Sigmoid colon (tissue), 7 donors: ENCODE measurements around the gene KCNT1. TPM values are rescaled to one million over a fixed set of nuclear protein-coding genes. Genes with fewer than 3 reads are reported as not detected.

ENCODE experiments used
- DNase-seq: peaks from one replicate; pipeline ENCODE4 v3.0.0-alpha.2; 2019
- H3K27ac ChIP-seq, 4 donors: fragments of 200-600 bp; sonication (generic); one replicate each; pipeline ENCODE4 v1.5.1; 2016 to 2019; ENCODE audit warnings: mild to moderate bottlenecking in 1 of 4
- H3K27me3 ChIP-seq, 3 donors: fragments of 200-600 bp; sonication (generic); one replicate each; pipeline ENCODE4 v1.5.1; 2019; ENCODE audit warnings: mild to moderate bottlenecking in 1 of 3
- H3K36me3 ChIP-seq, 4 donors: fragments of 200-600 bp; sonication (generic); one replicate each; pipeline ENCODE4 v1.5.1; 2016 to 2019
- H3K4me1 ChIP-seq, 4 donors: fragments of 200-600 bp; sonication (generic); one replicate each; pipeline ENCODE4 v1.5.1; 2017 to 2019
- H3K4me3 ChIP-seq, 4 donors: fragments of 200-600 bp; sonication (generic); one replicate each; pipeline ENCODE4 v1.5.1; 2017 to 2019; ENCODE audit warnings: mild to moderate bottlenecking in 2 of 4, moderate library complexity in 1 of 4
- H3K9me3 ChIP-seq, 4 donors: fragments of 200-600 bp in 3 of 4; sonication (generic) in 3 of 4; one replicate each; pipeline versions ENCODE4 v1.5.1 to v1.6.1; 2013 to 2019
- EP300 ChIP-seq, 4 donors: sonication (generic); formaldehyde crosslinking; IDR thresholded peaks; one replicate each; pipeline ENCODE4 v1.6.1; 2017; ENCODE audit warnings: antibody characterized with exemption in 4 of 4
- POLR2A ChIP-seq, 2 donors: fragments of 450-650 bp; IDR thresholded peaks; one replicate each; pipeline ENCODE4 v1.6.1; 2016; ENCODE audit warnings: antibody characterized with exemption in 2 of 2, mild to moderate bottlenecking in 2 of 2, moderate library complexity in 2 of 2
- POLR2AphosphoS5 ChIP-seq, 4 donors: sonication (generic); formaldehyde crosslinking; IDR thresholded peaks; one replicate each; pipeline ENCODE4 v1.6.1; 2017; ENCODE audit warnings: antibody characterized with exemption in 4 of 4
- WGBS, 2 donors: extraction: QIAGEN DNeasy Blood & Tissue Kit; methylation state at CpG; one replicate each; pipeline ENCODE4 v1.1.7; 2013; 5-methylcytosine and 5-hydroxymethylcytosine counted together
- intact Hi-C: fragments of 100-400 bp; cut with DNase I; formaldehyde crosslinking; loops from one replicate; pipeline ENCODE4 v1.15.1; 2023
- polyA plus RNA-seq, 3 donors: library from polyadenylated mRNA; stranded (reverse); fragments of 200-250 nt; gene quantifications; one replicate each; pipeline ENCODE4 v1.2.3, GENCODE V29; 2013
- total RNA-seq, 4 donors: library from RNA; depleted of rRNA; stranded (reverse); fragments of >200 nt; gene quantifications; one replicate each; pipeline ENCODE4 v1.1.0, GENCODE V29; 2016
- TF ChIP-seq, protein P1 (sequence below), 4 experiments: fragments of 450-650 bp in 3 of 4; fragments of 200-600 bp in 1 of 4; IDR thresholded peaks; one replicate each; pipeline ENCODE4 v1.5.1; 2016 to 2019; ENCODE audit warnings: antibody characterized with exemption in 4 of 4, mild to moderate bottlenecking in 3 of 4, moderate library complexity in 2 of 4
- donor health status: healthy with polysubstance abuse.
- donor health status: Bipolar disorder and iron deficiency.
- donor health status: healthy.

Gene KCNT1
- total and polyA plus RNA-seq, 7 donors, result 0.23 to 0.95 (median 0.32) TPM; not detected in 3

DNA sequence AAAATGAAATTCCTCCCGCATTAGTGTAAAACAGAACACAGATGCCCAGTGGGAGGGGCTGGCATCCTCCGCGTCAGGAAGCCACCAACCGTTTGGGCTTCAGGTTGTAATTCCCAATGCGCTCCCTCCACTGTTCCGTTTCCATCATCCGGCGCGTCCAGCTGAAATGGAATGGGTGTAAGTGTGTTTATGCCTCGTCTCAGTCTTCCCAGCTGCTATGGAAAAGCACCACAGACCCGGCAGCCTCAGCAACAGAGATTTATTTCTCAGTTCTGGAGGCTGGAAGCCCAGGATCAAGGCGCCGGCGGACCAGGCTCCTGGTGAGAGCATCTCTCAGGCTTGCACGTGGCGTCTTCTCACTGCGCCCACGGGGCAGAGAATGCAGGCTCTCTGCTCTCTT lies 20.4 kb downstream of the KCNT1 start:
- no peaks in the 10 kb centered on the region for H3K36me3 ChIP-seq
- H3K4me1 ChIP-seq, result no peaks in the 10 kb centered on the region
- H3K4me3 ChIP-seq, result no peak overlapping the region
- H3K9me3 ChIP-seq, result no peaks in the 10 kb centered on the region
- 76 to 80% methylated on average over 18 of the region's 18 CpGs for WGBS, 2 donors
- no peak overlapping the region for H3K27ac ChIP-seq
- intact Hi-C loops, result no loop called here
- H3K27me3 ChIP-seq, result peaks cover 0 to 73% (median 16%) of the 10 kb centered on the region in 3 donors
- TF ChIP-seq EP300 (IDR thresholded peaks at IDR 0.05) (no peak), POLR2AphosphoS5 (IDR thresholded peaks at IDR 0.05) (no peak)
- no peak for DNase-seq

DNA sequence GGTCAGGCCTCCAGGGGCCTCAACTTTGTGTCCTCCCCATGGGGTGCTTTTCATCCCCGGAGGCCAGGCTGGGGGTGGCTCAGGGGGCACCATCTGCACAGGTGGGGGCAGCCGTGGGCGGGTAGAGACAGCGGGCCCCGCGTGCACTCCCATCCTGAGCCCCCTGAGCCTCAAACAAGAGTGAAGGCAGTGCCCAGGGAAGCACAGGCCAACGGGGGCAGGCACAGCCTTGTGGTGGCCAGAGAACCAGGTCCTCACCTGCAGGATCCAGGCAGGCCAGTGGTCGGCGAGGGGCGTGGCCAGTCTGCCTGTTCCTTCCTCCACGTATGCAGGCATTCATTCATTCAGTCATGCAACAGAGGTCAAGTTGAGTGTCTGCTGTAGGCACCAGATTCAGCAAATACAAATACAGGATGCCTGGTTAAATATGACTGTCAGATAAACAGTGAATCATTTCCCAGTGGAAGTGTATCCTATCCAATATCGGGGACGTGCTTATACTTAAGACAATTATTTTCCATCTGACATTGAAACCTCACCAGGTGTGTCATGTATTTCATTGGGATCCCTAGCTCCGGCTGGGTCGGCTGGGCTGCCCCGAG lies 22.3 kb downstream of the KCNT1 start:
- H3K27ac ChIP-seq, result no peak overlapping the region
- no peaks in the 10 kb centered on the region for H3K4me1 ChIP-seq
- H3K36me3 ChIP-seq, result no peaks in the 10 kb centered on the region
- 69 to 76% methylated on average over 16 of the region's 16 CpGs for WGBS, 2 donors
- H3K27me3 ChIP-seq, result peaks cover 0 to 66% (median 0%) of the 10 kb centered on the region in 3 donors
- no peak overlapping the region for H3K4me3 ChIP-seq
- no peak for TF ChIP-seq POLR2A (IDR thresholded peaks at IDR 0.05)
- no peak for TF ChIP-seq EP300 (IDR thresholded peaks at IDR 0.05)
- TF ChIP-seq, protein P1, sequence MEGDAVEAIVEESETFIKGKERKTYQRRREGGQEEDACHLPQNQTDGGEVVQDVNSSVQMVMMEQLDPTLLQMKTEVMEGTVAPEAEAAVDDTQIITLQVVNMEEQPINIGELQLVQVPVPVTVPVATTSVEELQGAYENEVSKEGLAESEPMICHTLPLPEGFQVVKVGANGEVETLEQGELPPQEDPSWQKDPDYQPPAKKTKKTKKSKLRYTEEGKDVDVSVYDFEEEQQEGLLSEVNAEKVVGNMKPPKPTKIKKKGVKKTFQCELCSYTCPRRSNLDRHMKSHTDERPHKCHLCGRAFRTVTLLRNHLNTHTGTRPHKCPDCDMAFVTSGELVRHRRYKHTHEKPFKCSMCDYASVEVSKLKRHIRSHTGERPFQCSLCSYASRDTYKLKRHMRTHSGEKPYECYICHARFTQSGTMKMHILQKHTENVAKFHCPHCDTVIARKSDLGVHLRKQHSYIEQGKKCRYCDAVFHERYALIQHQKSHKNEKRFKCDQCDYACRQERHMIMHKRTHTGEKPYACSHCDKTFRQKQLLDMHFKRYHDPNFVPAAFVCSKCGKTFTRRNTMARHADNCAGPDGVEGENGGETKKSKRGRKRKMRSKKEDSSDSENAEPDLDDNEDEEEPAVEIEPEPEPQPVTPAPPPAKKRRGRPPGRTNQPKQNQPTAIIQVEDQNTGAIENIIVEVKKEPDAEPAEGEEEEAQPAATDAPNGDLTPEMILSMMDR (IDR thresholded peaks at IDR 0.05), result no peak
- TF ChIP-seq POLR2AphosphoS5 (IDR thresholded peaks at IDR 0.05), result no peak
- DNase-seq, result no peak
- no peaks in the 10 kb centered on the region for H3K9me3 ChIP-seq
- intact Hi-C loops, result no loop called here

- no peaks in the 10 kb centered on the region for H3K36me3 ChIP-seq
- TF ChIP-seq POLR2AphosphoS5 (IDR thresholded peaks at IDR 0.05), result no peak
- no peak for TF ChIP-seq POLR2A (IDR thresholded peaks at IDR 0.05)
- TF ChIP-seq EP300 (IDR thresholded peaks at IDR 0.05), result no peak
- TF ChIP-seq, protein P1 (IDR thresholded peaks at IDR 0.05), result no peak
- H3K27me3 ChIP-seq, result peaks cover 0 to 47% (median 0%) of the 10 kb centered on the region in 3 donors
Observed at GRCh38 chr9:135726138-135726853, 24.3 kb downstream of the KCNT1 start.

DNA sequence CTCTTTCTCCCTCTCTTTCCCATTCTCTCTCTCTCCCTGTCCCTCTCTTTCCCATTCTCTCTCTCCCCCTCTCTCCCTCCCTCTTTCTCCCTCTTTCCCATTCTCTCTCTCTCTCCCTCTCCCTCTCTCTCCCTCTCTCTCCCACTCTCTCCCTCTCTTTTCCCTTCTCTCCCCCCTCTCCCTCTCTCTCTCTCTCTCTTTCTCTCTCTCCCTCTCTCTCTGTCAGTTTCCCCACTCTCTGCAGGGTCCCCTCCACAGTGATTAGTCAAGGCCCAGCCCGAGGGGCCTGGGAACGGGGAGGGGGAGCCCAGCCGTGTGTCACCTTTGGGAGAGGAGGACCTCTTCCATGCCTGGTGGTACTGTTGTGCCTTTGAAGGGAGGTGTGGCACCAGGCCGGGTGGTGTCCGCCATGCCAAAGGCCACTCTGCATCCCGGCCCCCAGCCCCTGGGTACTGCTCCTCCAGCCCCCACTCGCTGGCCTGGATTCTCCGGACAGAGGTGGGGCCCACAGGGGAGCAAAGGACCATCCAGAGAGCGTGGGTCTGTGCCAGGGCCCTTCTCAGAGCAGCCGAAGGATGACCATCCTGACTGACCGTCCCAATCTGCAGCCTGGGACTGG lies 25.4 kb downstream of the KCNT1 start:
- no peak overlapping the region for H3K4me3 ChIP-seq
- TF ChIP-seq EP300 (IDR thresholded peaks at IDR 0.05), result no peak
- no peak for TF ChIP-seq POLR2AphosphoS5 (IDR thresholded peaks at IDR 0.05)
- TF ChIP-seq, protein P1 (IDR thresholded peaks at IDR 0.05), result no peak
- no peak for TF ChIP-seq POLR2A (IDR thresholded peaks at IDR 0.05)
- peaks cover 0 to 46% (median 0%) of the 10 kb centered on the region in 3 donors for H3K27me3 ChIP-seq
- H3K36me3 ChIP-seq, result no peaks in the 10 kb centered on the region
- H3K4me1 ChIP-seq, result no peaks in the 10 kb centered on the region
- intact Hi-C loops, result no loop called here
- peaks cover 0 to 5% (median 4%) of the 10 kb centered on the region in 4 donors for H3K9me3 ChIP-seq
- H3K27ac ChIP-seq, result no peak overlapping the region
- DNase-seq, result no peak
- 48 to 54% methylated on average over 11 of the region's 11 CpGs for WGBS, 2 donors

More at GRCh38 chr9:135726138-135726853, 24.3 kb downstream of the KCNT1 start:
- DNase-seq, result no peak
- intact Hi-C loops, result no loop called here
- WGBS, 2 donors, result 45 to 67% methylated on average over 16 of the region's 16 CpGs
- no peaks in the 10 kb centered on the region for H3K4me1 ChIP-seq
- no peak overlapping the region for H3K4me3 ChIP-seq
- no peak overlapping the region for H3K27ac ChIP-seq
- H3K9me3 ChIP-seq, result peaks cover 0 to 2% (median 1%) of the 10 kb centered on the region in 4 donors
